ENCODE results near the gene LRRC41.

DNA sequence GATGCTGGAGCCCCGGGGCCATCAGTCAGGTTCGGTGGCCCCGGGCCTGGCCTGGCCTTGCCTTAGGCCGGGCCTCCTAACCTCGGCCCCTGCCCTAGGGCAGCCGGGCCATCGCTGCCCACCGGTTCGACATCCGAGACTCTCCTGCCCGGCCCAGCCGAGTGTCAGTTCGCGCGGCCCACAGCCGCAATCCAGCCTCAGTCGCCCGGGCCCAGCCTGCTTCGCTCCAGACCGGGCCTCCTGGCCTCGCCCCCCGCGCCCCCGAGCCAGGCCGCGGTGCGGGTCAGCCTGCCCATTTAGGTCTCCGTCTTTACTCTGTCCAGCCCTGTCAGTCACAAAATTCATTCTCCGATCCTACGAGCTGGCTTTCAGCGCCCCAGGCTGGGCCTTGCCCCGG is 777 bp downstream of the LRRC41 start:
- TF ChIP-seq, protein P1, sequence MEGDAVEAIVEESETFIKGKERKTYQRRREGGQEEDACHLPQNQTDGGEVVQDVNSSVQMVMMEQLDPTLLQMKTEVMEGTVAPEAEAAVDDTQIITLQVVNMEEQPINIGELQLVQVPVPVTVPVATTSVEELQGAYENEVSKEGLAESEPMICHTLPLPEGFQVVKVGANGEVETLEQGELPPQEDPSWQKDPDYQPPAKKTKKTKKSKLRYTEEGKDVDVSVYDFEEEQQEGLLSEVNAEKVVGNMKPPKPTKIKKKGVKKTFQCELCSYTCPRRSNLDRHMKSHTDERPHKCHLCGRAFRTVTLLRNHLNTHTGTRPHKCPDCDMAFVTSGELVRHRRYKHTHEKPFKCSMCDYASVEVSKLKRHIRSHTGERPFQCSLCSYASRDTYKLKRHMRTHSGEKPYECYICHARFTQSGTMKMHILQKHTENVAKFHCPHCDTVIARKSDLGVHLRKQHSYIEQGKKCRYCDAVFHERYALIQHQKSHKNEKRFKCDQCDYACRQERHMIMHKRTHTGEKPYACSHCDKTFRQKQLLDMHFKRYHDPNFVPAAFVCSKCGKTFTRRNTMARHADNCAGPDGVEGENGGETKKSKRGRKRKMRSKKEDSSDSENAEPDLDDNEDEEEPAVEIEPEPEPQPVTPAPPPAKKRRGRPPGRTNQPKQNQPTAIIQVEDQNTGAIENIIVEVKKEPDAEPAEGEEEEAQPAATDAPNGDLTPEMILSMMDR (IDR thresholded peaks at IDR 0.05): no peak
- TF ChIP-seq POLR2A (IDR thresholded peaks at IDR 0.05): no peak
